Measurements from ENCODE around the gene POLG.

POLG gene

GRCh38 chr15:89375093-89376005, 40.7 kb upstream of the POLG start:
- no peak overlapping the region for H3K9ac ChIP-seq (ENCODE audit: low read length)
- H2AK5ac ChIP-seq (ENCODE audit: low read length, severe bottlenecking), result no peak overlapping the region
- no peak for DNase-seq
- H3K36me3 ChIP-seq (ENCODE audit: control insufficient read depth in 1 of 2, insufficient read depth in 2 of 2, low read depth in 1 of 2, low read length in 2 of 2), result no peaks in the 10 kb centered on the region
- no peak overlapping the region for H4K8ac ChIP-seq (ENCODE audit: low read length)
- WGBS, result 0% methylated on average over 3 of the region's 9 CpGs
- no peak overlapping the region for H2AFZ ChIP-seq (ENCODE audit: low read depth, low read length)
- no peak overlapping the region for H3K23ac ChIP-seq (ENCODE audit: low read length in 2 of 2)
- no peak overlapping the region for H2BK120ac ChIP-seq (ENCODE audit: low read depth, low read length)
- H3K14ac ChIP-seq (ENCODE audit: low read length in 2 of 2), result no peak overlapping the region
- no peak overlapping the region for H3K4ac ChIP-seq (ENCODE audit: low read depth in 1 of 2, low read length in 2 of 2)
- H2BK5ac ChIP-seq (ENCODE audit: low read depth, low read length, poor library complexity, severe bottlenecking), result no peak overlapping the region
- peaks cover 23% of the 10 kb centered on the region for H3K4me1 ChIP-seq (ENCODE audit: control insufficient read depth, insufficient read depth, low read depth, low read length)
- H3K27me3 ChIP-seq (ENCODE audit: control insufficient read depth in 1 of 2, insufficient read depth in 1 of 2, low read length in 2 of 2), result peaks cover 96 to 97% of the 10 kb centered on the region in 2 experiments
- H3K4me2 ChIP-seq (ENCODE audit: low read length, poor library complexity, severe bottlenecking), result no peak overlapping the region
- H2BK12ac ChIP-seq (ENCODE audit: low read length in 2 of 2), result no peak overlapping the region
- H2BK15ac ChIP-seq (ENCODE audit: low read depth, poor library complexity, severe bottlenecking), result no peak overlapping the region
- no peak overlapping the region for H3K18ac ChIP-seq (ENCODE audit: low read depth in 1 of 2, low read length in 2 of 2)
- no peak overlapping the region for H4K91ac ChIP-seq (ENCODE audit: low read length)
- H3K27ac ChIP-seq (ENCODE audit: low read length, poor library complexity, severe bottlenecking), result no peak overlapping the region
- H3K4me3 ChIP-seq (ENCODE audit: insufficient read depth in 1 of 2, low read depth in 1 of 2, low read length in 2 of 2), result no peak overlapping the region
- no peaks in the 10 kb centered on the region for H3K79me1 ChIP-seq (replicated peaks; ENCODE audit: low read length, poor library complexity, severe bottlenecking)
- peaks cover 1% of the 10 kb centered on the region for H3K9me3 ChIP-seq (ENCODE audit: control insufficient read depth, low read length)

DNA sequence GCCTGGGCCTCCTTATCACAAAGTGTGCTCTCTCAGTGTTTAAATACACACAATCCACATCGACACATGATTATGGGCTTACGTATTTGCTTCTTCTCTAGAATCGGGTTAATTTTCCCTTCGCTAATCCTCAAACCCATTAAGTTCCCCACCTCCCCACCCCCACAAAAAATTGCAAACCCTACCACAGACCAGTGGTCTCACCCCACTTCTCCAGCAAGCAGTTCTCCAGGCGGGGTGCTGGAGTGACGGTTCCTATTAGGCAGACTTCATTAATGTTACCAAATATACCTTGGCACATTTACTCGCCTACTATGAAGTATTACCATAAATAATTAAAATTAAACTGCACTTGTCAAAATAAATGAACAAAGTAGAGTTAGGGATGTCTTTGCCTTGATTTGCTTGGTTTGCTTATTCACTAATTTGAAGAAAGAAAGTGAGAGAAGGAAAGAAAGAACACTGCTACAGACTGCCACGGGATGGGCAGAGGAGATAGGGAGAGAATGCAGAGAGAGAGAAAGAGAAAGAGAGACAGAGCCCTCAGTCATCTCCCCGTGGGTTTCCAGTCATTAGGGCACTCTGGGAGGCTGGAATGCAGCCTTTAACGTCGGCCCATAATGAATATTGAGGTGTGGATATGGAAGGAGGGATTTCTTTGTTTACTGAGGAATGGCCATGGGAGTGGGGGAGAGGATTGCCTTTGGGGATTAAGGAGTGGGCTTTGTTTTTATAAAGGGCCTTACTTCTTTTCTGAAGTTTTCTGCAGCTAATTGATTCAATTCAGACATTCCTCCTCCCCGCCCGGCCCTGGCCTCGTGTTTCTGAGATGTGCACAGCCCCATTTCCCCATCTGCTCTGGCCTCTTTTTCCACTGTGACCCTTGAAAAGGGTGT, 39.7 kb upstream of the POLG start:
- Histone ChIP-seq H2AK5ac (ENCODE audit: low read length, severe bottlenecking) (no peak overlapping the region), H3K14ac (ENCODE audit: low read length in 2 of 2) (no peak overlapping the region), H3K4me1 (ENCODE audit: control insufficient read depth, insufficient read depth, low read depth, low read length) (peaks cover 23% of the 10 kb centered on the region), H3K4me2 (ENCODE audit: low read length, poor library complexity, severe bottlenecking) (no peak overlapping the region), H3K23ac (ENCODE audit: low read length in 2 of 2) (no peak overlapping the region), H3K27me3 (ENCODE audit: control insufficient read depth in 1 of 2, insufficient read depth in 1 of 2, low read length in 2 of 2) (peaks cover 96 to 97% of the 10 kb centered on the region in 2 experiments), H2BK120ac (ENCODE audit: low read depth, low read length) (no peak overlapping the region), H2BK5ac (ENCODE audit: low read depth, low read length, poor library complexity, severe bottlenecking) (no peak overlapping the region), H3K18ac (ENCODE audit: low read depth in 1 of 2, low read length in 2 of 2) (no peak overlapping the region), H3K9me3 (ENCODE audit: control insufficient read depth, low read length) (peaks cover 5% of the 10 kb centered on the region), H3K27ac (ENCODE audit: low read length, poor library complexity, severe bottlenecking) (no peak overlapping the region), H2BK12ac (ENCODE audit: low read length in 2 of 2) (no peak overlapping the region), H3K4ac (ENCODE audit: low read depth in 1 of 2, low read length in 2 of 2) (no peak overlapping the region), H3K4me3 (ENCODE audit: insufficient read depth in 1 of 2, low read depth in 1 of 2, low read length in 2 of 2) (no peak overlapping the region), H3K9ac (ENCODE audit: low read length) (no peak overlapping the region), H3K36me3 (ENCODE audit: control insufficient read depth in 1 of 2, insufficient read depth in 2 of 2, low read depth in 1 of 2, low read length in 2 of 2) (no peaks in the 10 kb centered on the region), H4K91ac (ENCODE audit: low read length) (no peak overlapping the region), H3K79me1 (replicated peaks; ENCODE audit: low read length, poor library complexity, severe bottlenecking) (no peaks in the 10 kb centered on the region), H2AFZ (ENCODE audit: low read depth, low read length) (no peak overlapping the region), H4K8ac (ENCODE audit: low read length) (no peak overlapping the region), H2BK15ac (ENCODE audit: low read depth, poor library complexity, severe bottlenecking) (no peak overlapping the region)
- no peak for DNase-seq
- 8% methylated on average over 12 of the region's 14 CpGs for WGBS

DNA sequence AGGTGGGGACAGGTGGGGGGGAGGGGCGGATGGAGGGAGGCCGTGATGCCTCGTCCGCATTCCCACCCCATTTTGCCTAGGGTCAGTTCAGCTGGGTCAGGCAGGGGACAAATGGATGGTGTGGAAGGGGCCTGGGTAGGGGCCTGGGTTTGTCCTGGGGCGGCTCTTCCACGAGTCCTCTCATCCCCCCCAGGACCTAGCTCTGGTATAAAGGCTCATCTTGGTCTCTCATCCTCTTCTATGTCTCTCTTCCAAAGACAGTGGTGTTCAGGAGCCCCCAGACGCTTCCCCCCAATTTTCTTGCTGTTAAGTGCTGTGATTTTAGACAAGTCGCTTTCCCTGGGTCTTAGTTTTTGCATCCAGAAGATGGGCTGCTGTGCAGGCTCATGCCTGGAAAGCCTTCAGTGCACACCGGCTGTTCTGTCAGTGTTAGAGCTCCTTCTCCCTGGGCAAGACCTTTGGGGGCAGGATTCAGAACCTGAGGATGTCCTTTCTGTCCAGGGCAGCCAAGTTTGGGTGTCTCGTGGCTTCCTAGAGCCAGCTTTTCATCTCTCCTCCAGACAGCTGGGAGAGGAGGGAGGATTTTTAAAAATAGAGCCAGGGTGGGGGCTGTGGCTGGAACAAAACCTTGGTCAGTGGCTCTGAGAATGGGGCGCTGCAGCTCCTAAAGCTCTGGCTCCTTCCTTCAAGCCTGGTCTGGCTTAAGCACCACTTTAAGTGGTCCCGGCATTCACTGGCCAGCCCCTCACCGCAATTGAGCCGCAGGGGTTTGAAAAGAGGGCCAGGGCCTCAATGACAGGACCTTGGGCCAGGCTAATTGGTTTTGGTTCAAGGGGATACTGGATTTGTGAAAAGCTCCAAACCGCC, 37.7 kb upstream of the POLG start:
- no peak overlapping the region for H4K91ac ChIP-seq (ENCODE audit: low read length)

More for the DNA sequence above, 37.7 kb upstream of the POLG start:
- H2AK5ac ChIP-seq (ENCODE audit: low read length, severe bottlenecking), result no peak overlapping the region
- WGBS, result 34% methylated on average over 9 of the region's 15 CpGs
- peaks cover 5% of the 10 kb centered on the region for H3K9me3 ChIP-seq (ENCODE audit: control insufficient read depth, low read length)
- H3K4me1 ChIP-seq (ENCODE audit: control insufficient read depth, insufficient read depth, low read depth, low read length), result peaks cover 16% of the 10 kb centered on the region
- H3K4me3 ChIP-seq (ENCODE audit: insufficient read depth in 1 of 2, low read depth in 1 of 2, low read length in 2 of 2), result no peak overlapping the region
- H3K4me2 ChIP-seq (ENCODE audit: low read length, poor library complexity, severe bottlenecking), result no peak overlapping the region
- no peaks in the 10 kb centered on the region for H3K36me3 ChIP-seq (ENCODE audit: control insufficient read depth in 1 of 2, insufficient read depth in 2 of 2, low read depth in 1 of 2, low read length in 2 of 2)
- H3K27me3 ChIP-seq (ENCODE audit: control insufficient read depth in 1 of 2, insufficient read depth in 1 of 2, low read length in 2 of 2), result peaks cover 96 to 97% of the 10 kb centered on the region in 2 experiments
- H3K79me1 ChIP-seq (replicated peaks; ENCODE audit: low read length, poor library complexity, severe bottlenecking), result no peaks in the 10 kb centered on the region
- H2BK15ac ChIP-seq (ENCODE audit: low read depth, poor library complexity, severe bottlenecking), result no peak overlapping the region
- no peak for DNase-seq
- no peak overlapping the region for H3K9ac ChIP-seq (ENCODE audit: low read length)
- no peak overlapping the region for H3K18ac ChIP-seq (ENCODE audit: low read depth in 1 of 2, low read length in 2 of 2)
- H3K4ac ChIP-seq (ENCODE audit: low read depth in 1 of 2, low read length in 2 of 2), result no peak overlapping the region
- no peak overlapping the region for H2BK5ac ChIP-seq (ENCODE audit: low read depth, low read length, poor library complexity, severe bottlenecking)
- no peak overlapping the region for H3K14ac ChIP-seq (ENCODE audit: low read length in 2 of 2)
- H3K23ac ChIP-seq (ENCODE audit: low read length in 2 of 2), result no peak overlapping the region
- no peak overlapping the region for H2BK12ac ChIP-seq (ENCODE audit: low read length in 2 of 2)
- H4K8ac ChIP-seq (ENCODE audit: low read length), result no peak overlapping the region
- H2BK120ac ChIP-seq (ENCODE audit: low read depth, low read length), result no peak overlapping the region
- no peak overlapping the region for H3K27ac ChIP-seq (ENCODE audit: low read length, poor library complexity, severe bottlenecking)
- no peak overlapping the region for H2AFZ ChIP-seq (ENCODE audit: low read depth, low read length)
